Lung (tissue), 16 donors: ENCODE data around the gene MPLKIP. TPM values are rescaled to one million over a fixed set of nuclear protein-coding genes. Genes with fewer than 3 reads are reported as not detected.

ENCODE experiments used
- ATAC-seq: fragments of 200-7000 bp; cut with Tn5 transposase; one replicate; pipeline ENCODE4 v1.9.1; 2020; ENCODE audit warnings: moderate number of reproducible peaks; ENCODE audit not compliant: insufficient read depth, low FRiP score
- DNase-seq, 3 donors: peaks; one replicate each; pipeline ENCODE4 v3.0.0-alpha.2; 2013 to 2017
- H3K27ac ChIP-seq, 2 donors: one replicate each; pipeline ENCODE4 v1.5.1; 2013; ENCODE audit warnings: mild to moderate bottlenecking in 2 of 2, moderate library complexity in 2 of 2, control low read depth in 1 of 2, inconsistent platforms in 1 of 2, low read depth in 1 of 2, low read length in 1 of 2
- H3K27me3 ChIP-seq, 3 donors: one replicate each; pipeline ENCODE4 v1.5.1; 2013; ENCODE audit warnings: low read length in 2 of 3; ENCODE audit not compliant: control insufficient read depth in 3 of 3, insufficient read depth in 3 of 3
- H3K36me3 ChIP-seq, 4 donors: one replicate each; pipeline ENCODE4 v1.5.1; 2013; ENCODE audit warnings: low read length in 4 of 4, mild to moderate bottlenecking in 1 of 4, moderate library complexity in 1 of 4; ENCODE audit not compliant: control insufficient read depth in 4 of 4, insufficient read depth in 4 of 4
- H3K4me1 ChIP-seq, 5 donors: one replicate each; pipeline ENCODE4 v1.5.1; 2013; ENCODE audit warnings: low read length in 5 of 5, mild to moderate bottlenecking in 2 of 5, moderate library complexity in 1 of 5; ENCODE audit not compliant: control insufficient read depth in 5 of 5, insufficient read depth in 5 of 5
- H3K4me3 ChIP-seq: one replicate; pipeline ENCODE4 v1.5.1; 2013; ENCODE audit warnings: mild to moderate bottlenecking, control low read depth, moderate library complexity
- H3K9ac ChIP-seq, 2 donors: one replicate each; pipeline ENCODE4 v1.5.1; 2013; ENCODE audit warnings: low read length in 2 of 2, control low read depth in 1 of 2; ENCODE audit not compliant: insufficient read depth in 1 of 2
- H3K9me3 ChIP-seq, 4 donors: one replicate each; pipeline ENCODE4 v1.5.1; 2013; ENCODE audit warnings: low read length in 3 of 4, mild to moderate bottlenecking in 1 of 4, moderate library complexity in 1 of 4; ENCODE audit not compliant: control insufficient read depth in 4 of 4, insufficient read depth in 3 of 4
- CTCF ChIP-seq: IDR thresholded peaks from 2 replicates; pipeline ENCODE4 v1.5.1; 2012; ENCODE audit warnings: mild to moderate bottlenecking; ENCODE audit errors: control extremely low read depth, extremely low read depth
- WGBS, 2 donors: extraction: QIAGEN DNeasy Blood & Tissue Kit; methylation state at CpG; one replicate each; pipeline ENCODE4 v1.1.7; 2013; 5-methylcytosine and 5-hydroxymethylcytosine counted together
- long read RNA-seq, 5 donors: transcript quantifications; one replicate each; lab custom pipeline, GENCODE V29; 2026
- polyA plus RNA-seq, 2 donors: library from polyadenylated mRNA; stranded (reverse); fragments of 200-250 nt; gene quantifications; one replicate each; pipeline ENCODE4 v1.2.1, GENCODE V29; 2013
- total RNA-seq, 2 donors: library from RNA; depleted of rRNA in 1 of 2; stranded (reverse); fragments of >200 nt in 1 of 2; gene quantifications; one replicate each; pipeline ENCODE4 v1.2.1, GENCODE V29; 2014 to 2021
- donor health status: control.
- donor health status: control.
- donor health status: Bipolar disorder and iron deficiency.
- donor health status: healthy.
- donor health status: DM: yes; HTN: yes; CAD: no.

Gene MPLKIP
- total RNA-seq (10 to 100 TPM; 26.3 to 27.1 TPM), polyA plus RNA-seq (10 to 100 TPM; 37.6 to 39.3 TPM)
- long read RNA-seq, donor 1, full-length matches to known transcripts = 45 of 54 reads
- long read RNA-seq, donor 1, partial matches to known transcripts = 9 of 54 reads
- long read RNA-seq, donor 1, other reads (novel, unspliced or antisense) = 0 of 54 reads
- long read RNA-seq, donor 2, full-length matches to known transcripts = 20 of 20 reads
- long read RNA-seq, donor 2, partial matches to known transcripts = 0 of 20 reads
- long read RNA-seq, donor 2, other reads (novel, unspliced or antisense) = 0 of 20 reads
- long read RNA-seq, donor 3, full-length matches to known transcripts = 20 of 25 reads
- long read RNA-seq, donor 3, partial matches to known transcripts = 5 of 25 reads
- long read RNA-seq, donor 3, other reads (novel, unspliced or antisense) = 0 of 25 reads
- long read RNA-seq, donor 4, full-length matches to known transcripts = 18 of 29 reads
- long read RNA-seq, donor 4, partial matches to known transcripts = 11 of 29 reads
- long read RNA-seq, donor 4, other reads (novel, unspliced or antisense) = 0 of 29 reads
- long read RNA-seq, donor 5, full-length matches to known transcripts = 58 of 80 reads
- long read RNA-seq, donor 5, partial matches to known transcripts = 22 of 80 reads
- long read RNA-seq, donor 5, other reads (novel, unspliced or antisense) = 0 of 80 reads

DNA sequence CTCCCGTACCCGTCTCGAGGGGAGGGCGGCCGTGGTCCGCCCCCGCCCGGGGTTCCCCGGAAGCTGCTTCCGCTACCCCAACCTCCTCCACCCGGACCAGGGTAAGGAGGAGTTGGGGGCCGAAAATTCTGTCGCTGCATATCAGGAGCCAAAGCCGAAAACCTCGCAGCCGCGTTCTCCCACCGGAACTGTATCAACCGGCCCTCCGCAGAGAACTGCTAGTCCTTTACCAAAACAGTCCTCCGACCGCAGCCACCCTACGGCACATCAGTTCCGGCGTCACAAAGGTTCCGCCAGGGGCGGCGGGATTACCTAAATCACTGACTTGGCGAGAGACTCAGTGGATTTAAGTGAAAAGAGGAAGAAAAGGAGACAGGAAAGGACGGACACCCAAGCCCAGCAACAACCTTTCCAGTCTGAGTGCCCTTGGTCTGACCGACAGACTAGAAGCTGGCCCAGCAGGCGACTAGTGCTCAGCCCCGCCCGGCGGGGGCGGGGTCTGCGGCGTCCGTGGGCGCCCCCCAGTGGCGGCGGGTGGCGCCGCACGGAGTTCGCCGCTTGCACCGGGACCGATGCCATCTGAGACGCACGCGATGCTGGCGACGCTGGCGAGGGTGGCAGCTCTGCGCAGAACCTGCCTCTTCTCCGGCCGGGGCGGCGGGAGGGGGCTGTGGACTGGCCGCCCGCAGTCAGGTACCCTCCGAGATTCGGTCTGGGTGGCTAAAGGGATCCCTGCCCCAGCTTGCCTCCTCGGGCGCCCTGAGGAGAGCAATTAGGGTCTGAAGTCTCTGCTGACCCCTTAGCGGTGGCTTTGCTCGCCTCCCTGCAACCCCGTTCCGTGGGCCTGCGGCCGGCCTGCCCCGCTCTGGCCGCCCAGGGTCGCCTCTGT, at the start of gene MPLKIP, which contains the start of gene SUGCT:
Gene MPLKIP (minus strand): TSS at position 195 of the 889 bp plus-strand sequence. CDS start 55 bp downstream, at position 140.
Gene SUGCT (plus strand): TSS at position 578 of the 889 bp plus-strand sequence.
- 0 to 1% methylated on average over 71 to 75 of the region's 75 CpGs for WGBS, 2 donors
- DNase-seq = peak; percentile 89 to 94 (median 94)
- Histone ChIP-seq H3K36me3 (no peaks in the 10 kb centered on the region), H3K27ac (peak within 1 kb of the TSS; percentile 89 to 93), H3K9ac (peak within 1 kb of the TSS; percentile 91 to 92), H3K4me3 (peak within 1 kb of the TSS; percentile 97), H3K27me3 (no peaks in the 10 kb centered on the region), H3K9me3 (no peaks in the 10 kb centered on the region), H3K4me1 (peaks cover 0 to 9% (median 3%) of the 10 kb centered on the region in 5 donors)
- TF ChIP-seq CTCF = peak; percentile 64
- peak; percentile 99 for ATAC-seq

DNA sequence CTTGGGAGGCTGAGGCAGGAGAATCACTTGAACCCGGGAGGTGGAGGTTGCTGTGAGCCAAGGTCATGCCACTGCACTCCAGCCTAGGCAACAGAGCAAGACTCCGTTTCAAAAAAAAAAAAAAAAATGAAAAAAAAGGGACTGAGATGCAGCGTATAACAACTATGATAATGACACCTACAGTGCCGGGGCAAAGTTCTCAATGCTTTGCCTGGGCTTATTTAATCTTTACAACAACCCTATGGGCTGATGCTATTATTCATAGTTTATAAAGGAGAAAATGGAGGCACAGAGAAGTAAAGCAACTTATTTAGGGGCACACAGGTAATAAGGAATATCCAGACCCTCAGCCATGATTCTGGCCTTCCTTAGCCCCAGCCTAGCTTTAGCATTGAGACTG, 48.0 kb upstream of the MPLKIP start:
- Histone ChIP-seq H3K9ac (no peak overlapping the region), H3K4me3 (no peak overlapping the region), H3K27me3 (no peaks in the 10 kb centered on the region), H3K36me3 (peaks cover 0 to 2% (median 0%) of the 10 kb centered on the region in 4 donors), H3K27ac (no peak overlapping the region), H3K4me1 (no peaks in the 10 kb centered on the region), H3K9me3 (no peaks in the 10 kb centered on the region)
- ATAC-seq (no peak), DNase-seq (no peak)
- 89 to 95% methylated on average over 4 of the region's 4 CpGs for WGBS, 2 donors
- no peak for TF ChIP-seq CTCF

DNA sequence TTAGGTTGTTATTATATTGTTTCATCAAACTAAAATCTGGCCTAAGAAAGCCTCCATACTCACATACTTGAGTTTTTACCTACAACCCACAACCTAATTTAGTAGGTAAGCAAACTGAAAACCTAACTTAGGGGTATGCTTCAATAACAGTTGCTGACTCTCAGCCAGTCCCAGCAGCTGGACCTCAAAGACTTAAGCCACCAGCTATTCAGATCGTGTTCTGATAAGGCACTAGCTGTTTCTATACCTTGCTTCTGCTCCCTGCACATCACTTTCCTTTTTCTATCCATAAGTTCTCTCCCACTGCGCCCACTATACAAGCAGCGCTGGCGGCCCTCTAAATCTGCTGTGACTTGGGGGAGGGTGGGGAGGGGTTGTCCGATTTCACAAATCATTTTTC, 42.6 kb upstream of the MPLKIP start:
- Histone ChIP-seq H3K36me3 (no peaks in the 10 kb centered on the region), H3K9me3 (no peaks in the 10 kb centered on the region), H3K27me3 (no peaks in the 10 kb centered on the region), H3K4me3 (no peak overlapping the region), H3K9ac (no peak overlapping the region), H3K4me1 (no peaks in the 10 kb centered on the region), H3K27ac (no peak overlapping the region)
- DNase-seq (peak in 1 of 3 donors; percentile 2), ATAC-seq (no peak)
- TF ChIP-seq CTCF = no peak
- 90 to 93% methylated on average over 5 of the region's 5 CpGs for WGBS, 2 donors
